CD14-positive monocyte (primary cell): ENCODE data around the gene MYL6. TPM values are rescaled to one million over a fixed set of nuclear protein-coding genes. Genes with fewer than 3 reads are reported as not detected.

Source experiments
- DNase-seq, 3 donors: peaks; one replicate each; pipeline ENCODE4 v3.0.0-alpha.2; 2011 to 2022
- H2AFZ ChIP-seq: 2 replicates; pipeline ENCODE4 v1.6.0; 2012; ENCODE audit warnings: mild to moderate bottlenecking, low read depth, low read length, inconsistent platforms; ENCODE audit not compliant: insufficient read depth, poor library complexity, severe bottlenecking
- H3K27ac ChIP-seq, 2 donors: 1 replicate in 1 of 2; 2 replicates in 1 of 2; pipeline ENCODE4 v1.5.1; 2012 to 2013; ENCODE audit warnings: low read length in 2 of 2, control low read depth in 1 of 2, inconsistent platforms in 1 of 2, low read depth in 1 of 2, mild to moderate bottlenecking in 1 of 2
- H3K27me3 ChIP-seq, 2 donors: one replicate each; pipeline versions ENCODE4 v1.6.0 to v1.6.1; 2011 to 2013; ENCODE audit warnings: low read length in 2 of 2; ENCODE audit not compliant: control insufficient read depth in 2 of 2, insufficient read depth in 2 of 2
- H3K36me3 ChIP-seq, 2 donors: replicated peaks in 1 of 2; 1 replicate in 1 of 2; 2 replicates in 1 of 2; pipeline versions ENCODE4 v1.5.1 to v1.6.1; 2012 to 2013; ENCODE audit warnings: low read length in 2 of 2, control low read depth in 1 of 2, inconsistent platforms in 1 of 2, mild to moderate bottlenecking in 1 of 2; ENCODE audit not compliant: insufficient read depth in 2 of 2, control insufficient read depth in 1 of 2
- H3K4me1 ChIP-seq, 2 donors: 1 replicate in 1 of 2; 2 replicates in 1 of 2; pipeline versions ENCODE4 v1.5.1 to v1.6.1; 2012 to 2013; ENCODE audit warnings: low read length in 2 of 2, control low read depth in 1 of 2, inconsistent platforms in 1 of 2, mild to moderate bottlenecking in 1 of 2, moderate library complexity in 1 of 2; ENCODE audit not compliant: insufficient read depth in 2 of 2, control insufficient read depth in 1 of 2
- H3K4me2 ChIP-seq: replicated peaks from 2 replicates; pipeline ENCODE3; 2012; ENCODE audit warnings: low read length, moderate library complexity, mild to moderate bottlenecking; ENCODE audit not compliant: poor library complexity, severe bottlenecking; ENCODE audit errors: extremely low read depth
- H3K4me3 ChIP-seq, 3 experiments: fragments of 200-600 bp in 1 of 3; sonication (generic) in 1 of 3; replicated peaks in 1 of 3; 1 replicate in 2 of 3; 2 replicates in 1 of 3; pipeline ENCODE4 v1.5.1; 2011 to 2013; ENCODE audit warnings: low read length in 3 of 3, mild to moderate bottlenecking in 3 of 3, control low read depth in 2 of 3, low read depth in 2 of 3, inconsistent platforms in 1 of 3, moderate library complexity in 1 of 3
- H3K79me2 ChIP-seq: 2 replicates; pipeline ENCODE4 v1.6.0; 2012; ENCODE audit warnings: mild to moderate bottlenecking, control low read depth, inconsistent platforms, low read length, moderate library complexity; ENCODE audit not compliant: insufficient read depth
- H3K9ac ChIP-seq: 2 replicates; pipeline ENCODE4 v1.6.0; 2017; ENCODE audit warnings: low read length, mild to moderate bottlenecking; ENCODE audit not compliant: insufficient read depth, poor library complexity, severe bottlenecking
- H3K9me3 ChIP-seq, 2 donors: replicated peaks in 1 of 2; 1 replicate in 1 of 2; 2 replicates in 1 of 2; pipeline versions ENCODE4 v1.5.1 to v1.6.1; 2012 to 2013; ENCODE audit warnings: low read length in 2 of 2, control low read depth in 1 of 2; ENCODE audit not compliant: control insufficient read depth in 1 of 2, insufficient read depth in 1 of 2
- H4K20me1 ChIP-seq: 2 replicates; pipeline ENCODE4 v1.6.0; 2012; ENCODE audit warnings: mild to moderate bottlenecking, low read length, control low read depth, moderate library complexity; ENCODE audit not compliant: insufficient read depth
- H3K27ac Mint-ChIP-seq, 7 donors: one replicate each; pipeline ENCODE4 v1.8.0; 2020; ENCODE audit warnings: mild to moderate bottlenecking in 7 of 7, mixed read lengths in 7 of 7, moderate library complexity in 6 of 7, inconsistent platforms in 2 of 7
- H3K27me3 Mint-ChIP-seq, 3 donors: one replicate each; pipeline ENCODE4 v1.8.0; 2021 to 2022; ENCODE audit warnings: low read depth in 3 of 3, mild to moderate bottlenecking in 3 of 3, mixed read lengths in 3 of 3, moderate library complexity in 3 of 3, inconsistent platforms in 1 of 3
- H3K36me3 Mint-ChIP-seq, 2 donors: one replicate each; pipeline ENCODE4 v1.8.0; 2020; ENCODE audit warnings: mixed read lengths in 2 of 2, inconsistent platforms in 1 of 2, mild to moderate bottlenecking in 1 of 2
- H3K4me1 Mint-ChIP-seq: one replicate; pipeline ENCODE4 v1.8.0; 2020; ENCODE audit warnings: mild to moderate bottlenecking, mixed read lengths
- H3K4me3 Mint-ChIP-seq, 2 donors: one replicate each; pipeline ENCODE4 v1.8.0; 2020; ENCODE audit warnings: mild to moderate bottlenecking in 2 of 2, mixed read lengths in 2 of 2, moderate library complexity in 1 of 2
- H3K9me3 Mint-ChIP-seq, 7 donors: one replicate each; pipeline ENCODE4 v1.8.0; 2020 to 2022; ENCODE audit warnings: mixed read lengths in 7 of 7, mild to moderate bottlenecking in 6 of 7, moderate library complexity in 6 of 7, inconsistent platforms in 2 of 7
- CTCF ChIP-seq: fragments of 200-600 bp; IDR thresholded peaks from one replicate; pipeline ENCODE4 v1.8.0; 2022; ENCODE audit warnings: antibody characterized with exemption, mild to moderate bottlenecking
- WGBS: methylation state at CpG from one replicate; pipeline ENCODE4 v1.1.5; 2013; ENCODE audit warnings: missing lambda C conversion rate; ENCODE audit not compliant: insufficient coverage; 5-methylcytosine and 5-hydroxymethylcytosine counted together
- intact Hi-C, 2 donors: fragments of 100-400 bp; cut with micrococcal nuclease; formaldehyde crosslinking; loops; one replicate each; pipeline versions ENCODE4 v1.15.0 to v1.15.1; 2023
- polyA plus RNA-seq, 3 donors: library from polyadenylated mRNA; depleted of rRNA in 1 of 3; unstranded in 2 of 3; stranded (reverse) in 1 of 3; fragments of 300-500 nt in 2 of 3; fragments of >200 nt in 1 of 3; fragmentation: Illumina TruSeq in 2 of 3; gene quantifications; 1 replicate in 2 of 3; 2 replicates in 1 of 3; pipeline ENCODE4 v1.2.3, GENCODE V29; 2012 to 2021

MYL6 gene
- polyA plus RNA-seq, 3 donors: 1,962 to 3,939 (median 3,189) TPM

GRCh38 chr12:56160894-56161689 is 2.9 kb downstream of the MYL6 start:
- H3K4me1 Mint-ChIP-seq: peaks cover 36% of the 10 kb centered on the region

More at GRCh38 chr12:56160894-56161689, 2.9 kb downstream of the MYL6 start:
- Mint-ChIP-seq H3K9me3 (no peaks in the 10 kb centered on the region), H3K27ac (peak overlapping the region; percentile 47 to 98 (median 98)), H3K36me3 (peaks cover 55 to 63% of the 10 kb centered on the region in 2 donors), H3K27me3 (no peaks in the 10 kb centered on the region), H3K4me3 (peak overlapping the region in 1 of 2 donors; percentile 36)
- Histone ChIP-seq H3K4me2 (peak overlapping the region; percentile 95), H3K27me3 (no peaks in the 10 kb centered on the region), H3K4me1 (peaks cover 35 to 43% of the 10 kb centered on the region in 2 donors), H3K79me2 (peaks cover 54% of the 10 kb centered on the region), H3K9me3 (no peaks in the 10 kb centered on the region), H4K20me1 (peaks cover 75% of the 10 kb centered on the region), H2AFZ (no peak overlapping the region), H3K36me3 (peaks cover 56 to 64% of the 10 kb centered on the region in 2 donors), H3K4me3 (peak overlapping the region in 1 of 3 experiments; percentile 96), H3K27ac (peak overlapping the region; percentile 50 to 94), H3K9ac (no peak overlapping the region)
- WGBS: 95% methylated on average over 5 of the region's 11 CpGs
- TF ChIP-seq CTCF: no peak
- intact Hi-C loops: loop anchor here in 1 of 2 donors (5.0 kb wide), 1 partner anchor 34 kb away; the partner anchor contains the start of gene ESYT1
- DNase-seq: no peak
